K562 (cell line): Measurements from ENCODE around the gene LHCGR. TPM values are rescaled to one million over a fixed set of nuclear protein-coding genes. Genes with fewer than 3 reads are reported as not detected.

ENCODE experiments used
- ARID4B ChIP-seq: sonication (generic); formaldehyde crosslinking; IDR thresholded peaks from 2 replicates; pipeline ENCODE4 v1.8.0; 2022; ENCODE audit warnings: mild to moderate bottlenecking, missing genetic modification reagents
- EGR1 ChIP-seq: fragments of 450-650 bp; conservative IDR thresholded peaks from 2 replicates; pipeline ENCODE4 v1.6.1; 2017; ENCODE audit warnings: mild to moderate bottlenecking
- HDAC1 ChIP-seq, 2 experiments: fragments of 450-650 bp; IDR thresholded peaks; 2 replicates each; pipeline ENCODE4 v1.6.1; 2016 to 2017; ENCODE audit warnings: inconsistent platforms in 1 of 2, mild to moderate bottlenecking in 1 of 2, moderate library complexity in 1 of 2
- NFE2 ChIP-seq: IDR thresholded peaks from 2 replicates; pipeline ENCODE4 v1.6.1; 2014; ENCODE audit warnings: antibody characterized with exemption, low read depth
- ZKSCAN8 ChIP-seq: fragments of 200-800 bp; sonication (Bioruptor generic); IDR thresholded peaks from 2 replicates; pipeline ENCODE4 v1.6.1; 2016; ENCODE audit warnings: missing genetic modification characterization, missing compliant biosample characterization
- polyA plus RNA-seq, 8 experiments: library from polyadenylated mRNA; depleted of rRNA in 4 of 8; stranded (reverse) in 5 of 8; unstranded in 3 of 8; fragments of >200 nt; fragmentation: Nextera tagmentation in 2 of 8; fragmentation: Illumina TruSeq in 1 of 8; extraction: Ambion mirVana in 2 of 8; extraction: Trizol in 1 of 8; gene quantifications; 2 replicates each; pipeline versions ENCODE4 v1.2.1 to v1.2.3, GENCODE V29; 2011 to 2014; ENCODE audit warnings: inconsistent platforms in 1 of 8, missing spikeins in 1 of 8
- total RNA-seq, 7 experiments: library from RNA; depleted of rRNA in 6 of 7; stranded (reverse); fragments of >200 nt in 6 of 7; fragmentation: Illumina TruSeq in 2 of 7; extraction: Trizol in 2 of 7; gene quantifications; 2 replicates each; pipeline versions ENCODE4 v1.2.1 to v1.2.3, GENCODE V29; 2011 to 2021; ENCODE audit warnings: low replicate concordance in 1 of 7

LHCGR gene
- total and polyA plus RNA-seq, 9 of the 15 experiments (the other 6 are each of a cell fraction or from before 2014, with no cell fraction given) = not detected

DNA sequence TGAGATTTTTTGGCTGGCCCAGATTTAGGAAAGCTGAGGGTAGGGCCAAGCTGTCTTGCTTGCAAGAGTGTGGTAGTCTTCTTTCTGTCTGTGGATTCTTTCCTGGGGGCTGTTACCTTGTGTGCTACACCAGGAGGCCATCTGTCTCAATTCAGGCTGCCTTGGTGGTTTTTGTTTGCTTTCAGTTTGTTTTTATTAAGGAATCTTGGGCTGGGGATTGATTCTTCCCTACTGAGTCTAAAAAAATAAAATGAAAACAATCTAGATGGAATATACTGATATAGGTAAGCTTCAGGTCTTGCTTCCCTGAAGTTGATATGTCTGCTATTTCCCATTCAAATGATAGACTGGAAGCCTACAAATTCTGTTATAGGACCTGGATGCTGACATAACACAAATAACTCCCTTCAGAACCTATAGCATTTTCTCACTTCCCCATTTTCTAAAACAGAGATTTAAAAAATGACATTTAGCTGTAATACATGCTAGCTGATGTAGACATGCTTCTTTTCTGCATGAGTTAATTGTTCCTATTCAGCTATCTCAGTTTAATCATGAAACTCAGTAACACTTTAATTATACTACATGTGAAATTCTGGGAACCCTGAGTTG, 5.3 kb downstream of the LHCGR start (continued):
- TF ChIP-seq NFE2 (no peak), EGR1 (no peak), ARID4B (CRISPR knock-in tag) (no peak), ZKSCAN8 (CRISPR knock-in tag) (no peak), HDAC1 (IDR thresholded peaks at IDR 0.05) (no peak)
